Right kidney (tissue), 1 donor: Measurements from ENCODE around the gene ADIG.
"Not testable (repeated sequence)": the region's sequence is repeated elsewhere in the genome, so short reads cannot be mapped to it uniquely, and the experiment has no call there.

ENCODE experiments used
- DNase-seq: peaks from one replicate; pipeline ENCODE4 v3.0.0-alpha.2; 2016

ADIG gene

GRCh38 chr20:38573413-38573812 is 7.6 kb upstream of the ADIG start:
- no peak for DNase-seq

GRCh38 chr20:38579219-38579910 is 1.6 kb upstream of the ADIG start:
- DNase-seq: no peak

GRCh38 chr20:38579921-38580320 is 1.1 kb upstream of the ADIG start:
- DNase-seq: no peak

- DNase-seq: no peak
These were observed 897 bp downstream of the ADIG start for GRCh38 chr20:38581830-38582358.

- DNase-seq: no peak
These were observed 2.3 kb downstream of the ADIG start for GRCh38 chr20:38583306-38583705.

- no peak for DNase-seq
These were observed 3.2 kb downstream of the ADIG start for GRCh38 chr20:38584099-38584763.

- DNase-seq: no peak
These were observed 4.6 kb downstream of the ADIG start for GRCh38 chr20:38585404-38586180.

- no peak for DNase-seq
These were observed 5.2 kb downstream of the ADIG start for GRCh38 chr20:38586181-38586525.

- DNase-seq: no peak
These were observed 7.3 kb downstream of the ADIG start for GRCh38 chr20:38588303-38588702.

- DNase-seq: no peak
These were observed 8.4 kb downstream of the ADIG start for GRCh38 chr20:38589351-38589750.

- DNase-seq: no peak
These were observed 9.1 kb downstream of the ADIG start for GRCh38 chr20:38589967-38590675.

- DNase-seq: no peak
These were observed 9.9 kb downstream of the ADIG start for GRCh38 chr20:38590676-38591473.

GRCh38 chr20:38591474-38592410 is 10.7 kb downstream of the ADIG start:
- no peak for DNase-seq

GRCh38 chr20:38592411-38592790 is 11.4 kb downstream of the ADIG start:
- DNase-seq: not testable (repeated sequence)

GRCh38 chr20:38594281-38594680 is 13.3 kb downstream of the ADIG start:
- DNase-seq: not testable (repeated sequence)

GRCh38 chr20:38595886-38596285 is 14.9 kb downstream of the ADIG start:
- not testable (repeated sequence) for DNase-seq

- DNase-seq: no peak
These were observed 18.4 kb downstream of the ADIG start for GRCh38 chr20:38599410-38599882.

- no peak for DNase-seq
These were observed 19.1 kb downstream of the ADIG start for GRCh38 chr20:38600057-38600456.

- no peak for DNase-seq
These were observed 20.5 kb downstream of the ADIG start, which contains the start of gene ARHGAP40 for GRCh38 chr20:38601216-38602184. Gene ARHGAP40 (plus strand): TSS chr20:38601809.
